Measurements from ENCODE around the gene ZMYM4.

Gene ZMYM4

GRCh38 chr1:35406103-35406502 is 137.6 kb downstream of the ZMYM4 start:
- H3K36me3 ChIP-seq (ENCODE audit: control insufficient read depth in 2 of 2, insufficient read depth in 2 of 2, low read length in 2 of 2) = peaks cover 28 to 29% of the 10 kb centered on the region in 2 donors
- H3K27me3 ChIP-seq (ENCODE audit: control insufficient read depth in 1 of 2, insufficient read depth in 2 of 2, low read length in 2 of 2) = no peaks in the 10 kb centered on the region
- no peak overlapping the region for H3K4me3 ChIP-seq (ENCODE audit: low read length in 2 of 2)
- H3K4me1 ChIP-seq (ENCODE audit: control insufficient read depth, insufficient read depth, low read length) = no peaks in the 10 kb centered on the region
- H3K9ac ChIP-seq (ENCODE audit: low read length in 2 of 2) = no peak overlapping the region
- H3K27ac ChIP-seq (ENCODE audit: low read length) = no peak overlapping the region
- no peaks in the 10 kb centered on the region for H3K9me3 ChIP-seq (ENCODE audit: control insufficient read depth in 2 of 2, low read length in 2 of 2)

GRCh38 chr1:35407743-35408142 is 139.2 kb downstream of the ZMYM4 start:
- Histone ChIP-seq H3K4me3 (ENCODE audit: low read length in 2 of 2) (no peak overlapping the region), H3K9me3 (ENCODE audit: control insufficient read depth in 2 of 2, low read length in 2 of 2) (no peaks in the 10 kb centered on the region), H3K27ac (ENCODE audit: low read length) (no peak overlapping the region), H3K36me3 (ENCODE audit: control insufficient read depth in 2 of 2, insufficient read depth in 2 of 2, low read length in 2 of 2) (peaks cover 22 to 28% of the 10 kb centered on the region in 2 donors), H3K27me3 (ENCODE audit: control insufficient read depth in 1 of 2, insufficient read depth in 2 of 2, low read length in 2 of 2) (no peaks in the 10 kb centered on the region), H3K9ac (ENCODE audit: low read length in 2 of 2) (no peak overlapping the region), H3K4me1 (ENCODE audit: control insufficient read depth, insufficient read depth, low read length) (no peaks in the 10 kb centered on the region)

DNA sequence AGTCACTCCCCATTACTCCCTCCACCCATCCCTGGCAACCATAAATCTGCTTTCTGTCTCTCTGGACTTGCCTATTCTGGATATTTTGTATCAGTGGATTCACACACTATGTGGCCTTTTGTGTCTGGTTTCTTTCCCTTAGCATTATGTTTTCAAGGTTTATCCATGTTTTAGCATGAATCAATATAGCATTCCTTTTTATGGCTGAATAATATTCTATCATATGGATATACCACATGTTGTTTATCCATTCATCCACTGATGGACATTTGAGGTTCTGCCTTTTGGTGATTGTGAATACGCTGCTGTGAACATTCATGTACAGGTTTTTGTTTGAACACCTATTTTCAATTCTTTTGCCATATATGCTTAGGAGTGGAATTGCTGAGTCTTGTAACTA is 140.4 kb downstream of the ZMYM4 start:
- Histone ChIP-seq H3K27ac (ENCODE audit: low read length) (no peak overlapping the region), H3K27me3 (ENCODE audit: control insufficient read depth in 1 of 2, insufficient read depth in 2 of 2, low read length in 2 of 2) (no peaks in the 10 kb centered on the region), H3K4me3 (ENCODE audit: low read length in 2 of 2) (no peak overlapping the region), H3K4me1 (ENCODE audit: control insufficient read depth, insufficient read depth, low read length) (no peaks in the 10 kb centered on the region), H3K36me3 (ENCODE audit: control insufficient read depth in 2 of 2, insufficient read depth in 2 of 2, low read length in 2 of 2) (peaks cover 20 to 28% of the 10 kb centered on the region in 2 donors), H3K9ac (ENCODE audit: low read length in 2 of 2) (no peak overlapping the region), H3K9me3 (ENCODE audit: control insufficient read depth in 2 of 2, low read length in 2 of 2) (no peaks in the 10 kb centered on the region)

DNA sequence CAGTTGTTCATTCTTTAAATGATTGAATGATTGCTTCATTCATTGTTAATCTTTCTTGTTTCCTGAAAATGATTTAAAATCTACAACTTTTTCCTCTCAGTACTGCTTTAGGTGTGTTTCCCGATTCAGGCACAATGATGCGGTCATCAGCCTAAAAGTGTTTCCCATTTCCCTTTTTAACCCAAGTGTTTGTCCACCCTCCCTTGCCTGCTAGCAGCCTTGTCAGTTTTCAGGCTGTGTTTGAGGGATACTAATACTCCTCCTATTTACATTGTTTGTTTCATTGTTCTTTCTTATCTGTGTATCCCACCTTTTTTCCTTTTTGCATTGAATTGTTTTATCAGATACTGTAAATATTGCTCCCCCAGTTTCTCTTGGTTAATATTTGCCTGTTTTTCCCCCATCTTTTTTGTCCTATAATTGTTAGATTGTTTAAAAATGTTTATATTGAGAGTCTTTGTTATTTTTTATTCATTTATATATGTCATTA is 157.6 kb downstream of the ZMYM4 start:
- no peak overlapping the region for H3K27ac ChIP-seq (ENCODE audit: low read length)

DNA sequence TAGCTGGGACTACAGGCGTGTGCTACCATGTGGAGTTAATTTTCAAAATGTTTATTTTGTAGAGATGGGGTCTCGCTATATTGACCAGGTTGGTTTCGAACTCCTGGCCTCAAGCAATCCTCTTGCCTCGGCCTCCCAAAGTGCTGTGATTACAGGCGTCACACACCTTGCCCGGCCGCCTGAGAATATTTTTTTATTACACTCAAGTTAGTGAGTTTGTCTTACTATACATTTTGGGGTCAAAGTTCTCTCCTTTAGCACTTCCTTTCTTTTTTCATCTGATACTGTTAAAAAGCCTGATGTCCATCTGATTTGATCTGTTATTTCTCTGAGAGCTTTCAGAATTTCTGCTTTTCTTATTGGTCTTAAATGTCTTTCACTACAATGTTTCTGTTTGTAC is 159.9 kb downstream of the ZMYM4 start:
- no peaks in the 10 kb centered on the region for H3K27me3 ChIP-seq (ENCODE audit: control insufficient read depth in 1 of 2, insufficient read depth in 2 of 2, low read length in 2 of 2)
- H3K9me3 ChIP-seq (ENCODE audit: control insufficient read depth in 2 of 2, low read length in 2 of 2) = no peaks in the 10 kb centered on the region
- H3K9ac ChIP-seq (ENCODE audit: low read length in 2 of 2) = no peak overlapping the region
- H3K4me3 ChIP-seq (ENCODE audit: low read length in 2 of 2) = no peak overlapping the region
- H3K4me1 ChIP-seq (ENCODE audit: control insufficient read depth, insufficient read depth, low read length) = no peaks in the 10 kb centered on the region
- no peak overlapping the region for H3K27ac ChIP-seq (ENCODE audit: low read length)
- peaks cover 4 to 14% of the 10 kb centered on the region in 2 donors for H3K36me3 ChIP-seq (ENCODE audit: control insufficient read depth in 2 of 2, insufficient read depth in 2 of 2, low read length in 2 of 2)

More for the DNA sequence above, 157.6 kb downstream of the ZMYM4 start:
- Histone ChIP-seq H3K4me1 (ENCODE audit: control insufficient read depth, insufficient read depth, low read length) (no peaks in the 10 kb centered on the region), H3K9me3 (ENCODE audit: control insufficient read depth in 2 of 2, low read length in 2 of 2) (no peaks in the 10 kb centered on the region), H3K27me3 (ENCODE audit: control insufficient read depth in 1 of 2, insufficient read depth in 2 of 2, low read length in 2 of 2) (no peaks in the 10 kb centered on the region), H3K9ac (ENCODE audit: low read length in 2 of 2) (no peak overlapping the region), H3K4me3 (ENCODE audit: low read length in 2 of 2) (no peak overlapping the region), H3K36me3 (ENCODE audit: control insufficient read depth in 2 of 2, insufficient read depth in 2 of 2, low read length in 2 of 2) (peaks cover 1 to 3% of the 10 kb centered on the region in 2 donors)

- no peaks in the 10 kb centered on the region for H3K27me3 ChIP-seq (ENCODE audit: control insufficient read depth in 1 of 2, insufficient read depth in 2 of 2, low read length in 2 of 2)
- no peaks in the 10 kb centered on the region for H3K4me1 ChIP-seq (ENCODE audit: control insufficient read depth, insufficient read depth, low read length)
- H3K9me3 ChIP-seq (ENCODE audit: control insufficient read depth in 2 of 2, low read length in 2 of 2) = no peaks in the 10 kb centered on the region
- H3K4me3 ChIP-seq (ENCODE audit: low read length in 2 of 2) = no peak overlapping the region
- H3K36me3 ChIP-seq (ENCODE audit: control insufficient read depth in 2 of 2, insufficient read depth in 2 of 2, low read length in 2 of 2) = peaks cover 12 to 29% of the 10 kb centered on the region in 2 donors
- H3K27ac ChIP-seq (ENCODE audit: low read length) = no peak overlapping the region
- no peak overlapping the region for H3K9ac ChIP-seq (ENCODE audit: low read length in 2 of 2)
These were observed 162.3 kb downstream of the ZMYM4 start for GRCh38 chr1:35430762-35431161.

GRCh38 chr1:35431173-35431599 is 162.7 kb downstream of the ZMYM4 start:
- no peak overlapping the region for H3K27ac ChIP-seq (ENCODE audit: low read length)
- H3K36me3 ChIP-seq (ENCODE audit: control insufficient read depth in 2 of 2, insufficient read depth in 2 of 2, low read length in 2 of 2) = peaks cover 16 to 33% of the 10 kb centered on the region in 2 donors

DNA sequence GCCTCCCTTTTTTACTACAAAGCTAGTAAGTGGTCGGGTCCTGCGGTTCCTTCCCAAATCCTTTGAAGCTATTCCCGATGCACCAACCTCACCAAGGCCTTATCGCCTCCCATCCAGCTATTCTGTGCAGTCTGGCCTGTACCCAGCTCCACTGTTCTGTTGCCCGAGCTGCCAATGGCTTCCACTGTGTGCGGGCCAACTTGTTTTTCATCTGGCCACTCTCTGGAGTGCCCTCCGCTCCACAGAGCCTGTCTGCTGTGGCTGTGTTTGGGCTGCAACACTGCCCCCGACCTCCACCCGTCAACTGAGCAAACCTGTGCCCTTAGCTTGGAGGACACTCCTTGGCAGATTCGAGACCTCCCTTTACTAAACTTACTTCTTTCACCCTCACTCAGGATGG is 163.7 kb downstream of the ZMYM4 start:
- peaks cover 18 to 40% of the 10 kb centered on the region in 2 donors for H3K36me3 ChIP-seq (ENCODE audit: control insufficient read depth in 2 of 2, insufficient read depth in 2 of 2, low read length in 2 of 2)
- H3K4me3 ChIP-seq (ENCODE audit: low read length in 2 of 2) = no peak overlapping the region
- no peaks in the 10 kb centered on the region for H3K9me3 ChIP-seq (ENCODE audit: control insufficient read depth in 2 of 2, low read length in 2 of 2)
- no peak overlapping the region for H3K27ac ChIP-seq (ENCODE audit: low read length)
- no peaks in the 10 kb centered on the region for H3K4me1 ChIP-seq (ENCODE audit: control insufficient read depth, insufficient read depth, low read length)
- no peak overlapping the region for H3K9ac ChIP-seq (ENCODE audit: low read length in 2 of 2)
- H3K27me3 ChIP-seq (ENCODE audit: control insufficient read depth in 1 of 2, insufficient read depth in 2 of 2, low read length in 2 of 2) = no peaks in the 10 kb centered on the region

More at GRCh38 chr1:35431173-35431599, 162.7 kb downstream of the ZMYM4 start:
- Histone ChIP-seq H3K9me3 (ENCODE audit: control insufficient read depth in 2 of 2, low read length in 2 of 2) (no peaks in the 10 kb centered on the region), H3K9ac (ENCODE audit: low read length in 2 of 2) (no peak overlapping the region), H3K27me3 (ENCODE audit: control insufficient read depth in 1 of 2, insufficient read depth in 2 of 2, low read length in 2 of 2) (no peaks in the 10 kb centered on the region), H3K4me3 (ENCODE audit: low read length in 2 of 2) (no peak overlapping the region), H3K4me1 (ENCODE audit: control insufficient read depth, insufficient read depth, low read length) (no peaks in the 10 kb centered on the region)

DNA sequence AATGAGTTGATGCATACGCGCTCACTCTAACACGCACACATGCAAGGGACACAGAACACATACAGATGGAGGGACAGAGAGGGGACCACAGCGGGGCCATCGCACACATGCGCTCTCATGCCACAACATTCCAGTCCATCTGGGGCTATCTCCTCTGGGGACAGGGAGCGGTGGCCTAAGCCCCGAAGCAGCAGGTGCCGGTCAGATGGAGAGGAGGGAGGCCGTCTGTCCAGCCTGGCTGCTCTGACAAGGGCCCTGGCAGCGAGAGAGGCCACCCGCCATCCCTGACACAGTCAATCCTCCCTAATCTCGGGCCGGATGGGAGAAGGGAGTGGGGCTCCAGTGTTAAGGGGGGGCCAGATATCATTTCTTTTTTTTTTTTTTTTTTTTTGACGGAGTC is 165.2 kb downstream of the ZMYM4 start:
- no peak overlapping the region for H3K4me3 ChIP-seq (ENCODE audit: low read length in 2 of 2)
- peaks cover 23 to 46% of the 10 kb centered on the region in 2 donors for H3K36me3 ChIP-seq (ENCODE audit: control insufficient read depth in 2 of 2, insufficient read depth in 2 of 2, low read length in 2 of 2)
- no peaks in the 10 kb centered on the region for H3K4me1 ChIP-seq (ENCODE audit: control insufficient read depth, insufficient read depth, low read length)
- no peaks in the 10 kb centered on the region for H3K27me3 ChIP-seq (ENCODE audit: control insufficient read depth in 1 of 2, insufficient read depth in 2 of 2, low read length in 2 of 2)
- no peak overlapping the region for H3K27ac ChIP-seq (ENCODE audit: low read length)
- H3K9me3 ChIP-seq (ENCODE audit: control insufficient read depth in 2 of 2, low read length in 2 of 2) = no peaks in the 10 kb centered on the region
- H3K9ac ChIP-seq (ENCODE audit: low read length in 2 of 2) = no peak overlapping the region

GRCh38 chr1:35434703-35435102 is 166.2 kb downstream of the ZMYM4 start:
- no peaks in the 10 kb centered on the region for H3K27me3 ChIP-seq (ENCODE audit: control insufficient read depth in 1 of 2, insufficient read depth in 2 of 2, low read length in 2 of 2)
- H3K4me1 ChIP-seq (ENCODE audit: control insufficient read depth, insufficient read depth, low read length) = no peaks in the 10 kb centered on the region
- peaks cover 31 to 54% of the 10 kb centered on the region in 2 donors for H3K36me3 ChIP-seq (ENCODE audit: control insufficient read depth in 2 of 2, insufficient read depth in 2 of 2, low read length in 2 of 2)
- H3K27ac ChIP-seq (ENCODE audit: low read length) = no peak overlapping the region
- H3K4me3 ChIP-seq (ENCODE audit: low read length in 2 of 2) = no peak overlapping the region
- no peak overlapping the region for H3K9ac ChIP-seq (ENCODE audit: low read length in 2 of 2)
- H3K9me3 ChIP-seq (ENCODE audit: control insufficient read depth in 2 of 2, low read length in 2 of 2) = no peaks in the 10 kb centered on the region

DNA sequence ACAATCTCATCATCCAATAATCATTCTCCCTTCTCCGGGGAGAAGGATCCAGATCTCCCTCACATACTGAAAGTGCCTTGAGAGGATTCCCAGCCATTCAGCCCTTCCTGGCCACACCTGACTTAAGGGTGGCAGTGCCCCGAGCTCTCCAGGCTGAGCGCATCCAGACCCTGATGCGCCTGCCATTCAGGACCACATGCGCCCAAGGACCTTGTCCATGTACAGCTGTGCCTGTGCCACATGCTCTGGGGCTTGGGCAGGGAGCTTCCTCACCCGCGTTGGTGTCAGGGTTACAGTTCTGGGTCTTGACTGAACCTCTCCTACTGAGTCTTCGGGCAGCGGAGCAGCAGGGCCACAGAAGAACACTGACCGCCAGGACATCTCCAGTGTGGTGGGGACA is 167.6 kb downstream of the ZMYM4 start:
- no peak overlapping the region for H3K9ac ChIP-seq (ENCODE audit: low read length in 2 of 2)
- H3K4me1 ChIP-seq (ENCODE audit: control insufficient read depth, insufficient read depth, low read length) = no peaks in the 10 kb centered on the region
- no peaks in the 10 kb centered on the region for H3K27me3 ChIP-seq (ENCODE audit: control insufficient read depth in 1 of 2, insufficient read depth in 2 of 2, low read length in 2 of 2)
- H3K36me3 ChIP-seq (ENCODE audit: control insufficient read depth in 2 of 2, insufficient read depth in 2 of 2, low read length in 2 of 2) = peaks cover 42 to 68% of the 10 kb centered on the region in 2 donors
- H3K4me3 ChIP-seq (ENCODE audit: low read length in 2 of 2) = no peak overlapping the region
- H3K27ac ChIP-seq (ENCODE audit: low read length) = no peak overlapping the region
- no peaks in the 10 kb centered on the region for H3K9me3 ChIP-seq (ENCODE audit: control insufficient read depth in 2 of 2, low read length in 2 of 2)

All from stomach smooth muscle (tissue), 2 donors.